SK-N-SH (cell line): ENCODE results near the gene LCOR. TPM values are rescaled to one million over a fixed set of nuclear protein-coding genes. Genes with fewer than 3 reads are reported as not detected.

Experiments
- CTCF ChIA-PET: fragments of 300-600, 350-600 bp; formaldehyde crosslinking; extraction: SDS; loops from one replicate; lab custom pipeline; 2021; lab: Yijun Ruan, JAX
- POLR2A ChIA-PET: fragments of 350-600 bp; sonication (Branson Sonifier 250); formaldehyde crosslinking; extraction: SDS; loops from one replicate; lab custom pipeline; 2020; ENCODE audit warnings: antibody characterized with exemption, inconsistent platforms; lab: Yijun Ruan, JAX
- DNase-seq: peaks from one replicate; pipeline ENCODE4 v3.0.0; 2012
- H2AFZ ChIP-seq: fragments of 200-600 bp; sonication (generic); 2 replicates; pipeline ENCODE4 v1.8.1; 2016; ENCODE audit warnings: antibody characterized with exemption, mild to moderate bottlenecking, low read depth
- H3F3A ChIP-seq: fragments of 200-600 bp; sonication (generic); replicated peaks from 2 replicates; pipeline ENCODE3; 2016; ENCODE audit warnings: antibody characterized with exemption, mild to moderate bottlenecking; ENCODE audit not compliant: insufficient read depth
- H3K27ac ChIP-seq, 2 experiments: fragments of 200-500 bp in 1 of 2; fragments of 200-600 bp in 1 of 2; sonication (Bioruptor generic) in 1 of 2; sonication (generic), shearing (Covaris generic) in 1 of 2; 2 replicates each; pipeline versions ENCODE4 v1.5.1 to v1.6.1; 2014 to 2016; ENCODE audit warnings: low read depth in 2 of 2, inconsistent platforms in 1 of 2, low read length in 1 of 2, mild to moderate bottlenecking in 1 of 2, mixed read lengths in 1 of 2
- H3K27me3 ChIP-seq: fragments of 200-600 bp; sonication (generic), shearing (Covaris generic); 2 replicates; pipeline ENCODE4 v1.6.1; 2016; ENCODE audit warnings: mixed run types; ENCODE audit not compliant: insufficient read depth
- H3K36me3 ChIP-seq, 2 experiments: fragments of 200-500 bp in 1 of 2; fragments of 200-600 bp in 1 of 2; sonication (Bioruptor generic) in 1 of 2; sonication (generic) in 1 of 2; replicated peaks in 1 of 2; 2 replicates each; pipeline versions ENCODE3 to v1.5.1; 2014 to 2016; ENCODE audit warnings: low read length in 1 of 2, mild to moderate bottlenecking in 1 of 2; ENCODE audit not compliant: insufficient read depth in 2 of 2, control insufficient read depth in 1 of 2
- H3K4me1 ChIP-seq, 2 experiments: fragments of 200-500 bp in 1 of 2; fragments of 200-600 bp in 1 of 2; sonication (Bioruptor generic) in 1 of 2; sonication (generic), shearing (Covaris generic) in 1 of 2; 2 replicates each; pipeline versions ENCODE4 v1.5.1 to v1.6.1; 2014 to 2016; ENCODE audit warnings: low read depth in 1 of 2, low read length in 1 of 2, mixed run types in 1 of 2; ENCODE audit not compliant: insufficient read depth in 2 of 2, control insufficient read depth in 1 of 2
- H3K4me2 ChIP-seq: fragments of 200-600 bp; sonication (generic), shearing (Covaris generic); 2 replicates; pipeline ENCODE4 v1.6.1; 2017; ENCODE audit warnings: mixed run types
- H3K4me3 ChIP-seq, 2 experiments: fragments of 200-500 bp in 1 of 2; fragments of 200-600 bp in 1 of 2; sonication (Bioruptor generic) in 1 of 2; sonication (generic), shearing (Covaris generic) in 1 of 2; 2 replicates each; pipeline versions ENCODE4 v1.5.1 to v1.8.1; 2014 to 2016; ENCODE audit warnings: low read depth in 2 of 2, inconsistent platforms in 1 of 2, low read length in 1 of 2, mild to moderate bottlenecking in 1 of 2, mixed read lengths in 1 of 2, moderate library complexity in 1 of 2
- H3K79me2 ChIP-seq: fragments of 200-600 bp; sonication (generic); 2 replicates; pipeline ENCODE4 v1.8.1; 2017; ENCODE audit warnings: mild to moderate bottlenecking; ENCODE audit not compliant: insufficient read depth
- H3K9ac ChIP-seq: fragments of 200-600 bp; sonication (generic); 2 replicates; pipeline ENCODE4 v1.6.1; 2017; ENCODE audit warnings: mixed run types
- H3K9me2 ChIP-seq: fragments of 200-600 bp; sonication (generic); 2 replicates; pipeline ENCODE4 v1.6.1; 2017; ENCODE audit warnings: mixed run types
- H3K9me3 ChIP-seq: fragments of 200-600 bp; sonication (generic); 2 replicates; pipeline ENCODE4 v1.6.1; 2017; ENCODE audit warnings: mixed run types, mild to moderate bottlenecking, moderate library complexity
- H4K20me1 ChIP-seq: fragments of 200-600 bp; sonication (generic); 2 replicates; pipeline ENCODE4 v1.6.1; 2017; ENCODE audit warnings: mild to moderate bottlenecking, mixed run types; ENCODE audit not compliant: insufficient read depth
- CTCF ChIP-seq: fragments of 200-600 bp; sonication (generic); IDR thresholded peaks from 2 replicates; pipeline ENCODE4 v1.6.1; 2017; ENCODE audit warnings: antibody characterized with exemption, mild to moderate bottlenecking, moderate library complexity
- EP300 ChIP-seq, 2 experiments: IDR thresholded peaks; 2 replicates each; pipeline versions ENCODE4 v1.4.0 to v1.6.1; 2012; ENCODE audit warnings: borderline replicate concordance in 1 of 2, low read depth in 1 of 2, low read length in 1 of 2
- FOSL2 ChIP-seq: IDR thresholded peaks from 2 replicates; pipeline ENCODE4 v1.4.0; 2012; ENCODE audit warnings: low read depth, mild to moderate bottlenecking, moderate library complexity, borderline replicate concordance
- FOXM1 ChIP-seq: IDR thresholded peaks from 2 replicates; pipeline ENCODE4 v1.4.0; 2012; ENCODE audit warnings: low read depth, mild to moderate bottlenecking
- GATA2 ChIP-seq: sonication (generic); formaldehyde crosslinking; IDR thresholded peaks from 2 replicates; pipeline ENCODE4 v1.5.0; 2020; ENCODE audit warnings: mild to moderate bottlenecking, missing genetic modification reagents
- MXI1 ChIP-seq: IDR thresholded peaks from 2 replicates; pipeline ENCODE4 v1.6.1; 2012; ENCODE audit warnings: mild to moderate bottlenecking, low read depth, low read length, improper control_type of control experiment
- POLR2AphosphoS5 ChIP-seq: IDR thresholded peaks from 2 replicates; pipeline ENCODE4 v1.6.1; 2012; ENCODE audit warnings: low read depth, low read length
- REST ChIP-seq: IDR thresholded peaks from 2 replicates; pipeline ENCODE4 v1.6.1; 2012; ENCODE audit warnings: mild to moderate bottlenecking, low read depth, low read length, moderate library complexity
- RFX5 ChIP-seq: IDR thresholded peaks from 2 replicates; pipeline ENCODE4 v1.6.1; 2012; ENCODE audit warnings: mild to moderate bottlenecking, improper control_type of control experiment, low read length
- RXRA ChIP-seq: IDR thresholded peaks from 2 replicates; pipeline ENCODE4 v1.4.0; 2012; ENCODE audit warnings: low read depth, mild to moderate bottlenecking, borderline replicate concordance
- SIN3A ChIP-seq: IDR thresholded peaks from 2 replicates; pipeline ENCODE4 v1.6.1; 2012; ENCODE audit warnings: low read depth, mild to moderate bottlenecking, low read length, moderate library complexity, borderline replicate concordance
- SMC3 ChIP-seq: IDR thresholded peaks from 2 replicates; pipeline ENCODE4 v1.6.1; 2012; ENCODE audit warnings: low read depth, low read length, improper control_type of control experiment
- TAF1 ChIP-seq: IDR thresholded peaks from 2 replicates; pipeline ENCODE4 v1.6.1; 2012; ENCODE audit warnings: low read depth, mild to moderate bottlenecking, low read length, moderate library complexity, borderline replicate concordance
- TCF12 ChIP-seq: IDR thresholded peaks from 2 replicates; pipeline ENCODE4 v1.4.0; 2012
- TEAD4 ChIP-seq: IDR thresholded peaks from 2 replicates; pipeline ENCODE4 v1.4.0; 2012; ENCODE audit warnings: mild to moderate bottlenecking, borderline replicate concordance; ENCODE audit not compliant: insufficient read depth
- YY1 ChIP-seq: IDR thresholded peaks from 2 replicates; pipeline ENCODE4 v1.4.0; 2012; ENCODE audit warnings: low read depth, mild to moderate bottlenecking
- WGBS: methylation state at CpG from one replicate; pipeline ENCODE4 v1.1.6; 2017; ENCODE audit warnings: low lambda C conversion rate; 5-methylcytosine and 5-hydroxymethylcytosine counted together
- polyA plus RNA-seq, 3 experiments: library from polyadenylated mRNA; depleted of rRNA; stranded (reverse); fragments of >200 nt; gene quantifications; 2 replicates each; pipeline ENCODE4 v1.2.3, GENCODE V29; 2012
- TF ChIP-seq, protein P1 (sequence below): IDR thresholded peaks from 2 replicates; pipeline ENCODE4 v1.4.0; 2012; ENCODE audit warnings: low read depth, borderline replicate concordance
- TF ChIP-seq, protein P2 (sequence below): IDR thresholded peaks from 2 replicates; pipeline ENCODE4 v1.4.0; 2012; ENCODE audit warnings: low read depth, borderline replicate concordance
- TF ChIP-seq, protein P3 (sequence below): fragments of 150-350 bp; IDR thresholded peaks from 2 replicates; pipeline ENCODE4 v1.6.1; 2016; ENCODE audit warnings: mild to moderate bottlenecking, low read depth, low read length
- TF ChIP-seq, protein P4 (sequence below): fragments of 150-350 bp; IDR thresholded peaks from 2 replicates; pipeline ENCODE4 v1.6.1; 2017; ENCODE audit warnings: antibody characterized with exemption, low read length, low read depth, borderline replicate concordance

Gene LCOR
- polyA plus RNA-seq, 1 of the 3 experiments (the other 2 are of a cell fraction) = 1.9 TPM

DNA sequence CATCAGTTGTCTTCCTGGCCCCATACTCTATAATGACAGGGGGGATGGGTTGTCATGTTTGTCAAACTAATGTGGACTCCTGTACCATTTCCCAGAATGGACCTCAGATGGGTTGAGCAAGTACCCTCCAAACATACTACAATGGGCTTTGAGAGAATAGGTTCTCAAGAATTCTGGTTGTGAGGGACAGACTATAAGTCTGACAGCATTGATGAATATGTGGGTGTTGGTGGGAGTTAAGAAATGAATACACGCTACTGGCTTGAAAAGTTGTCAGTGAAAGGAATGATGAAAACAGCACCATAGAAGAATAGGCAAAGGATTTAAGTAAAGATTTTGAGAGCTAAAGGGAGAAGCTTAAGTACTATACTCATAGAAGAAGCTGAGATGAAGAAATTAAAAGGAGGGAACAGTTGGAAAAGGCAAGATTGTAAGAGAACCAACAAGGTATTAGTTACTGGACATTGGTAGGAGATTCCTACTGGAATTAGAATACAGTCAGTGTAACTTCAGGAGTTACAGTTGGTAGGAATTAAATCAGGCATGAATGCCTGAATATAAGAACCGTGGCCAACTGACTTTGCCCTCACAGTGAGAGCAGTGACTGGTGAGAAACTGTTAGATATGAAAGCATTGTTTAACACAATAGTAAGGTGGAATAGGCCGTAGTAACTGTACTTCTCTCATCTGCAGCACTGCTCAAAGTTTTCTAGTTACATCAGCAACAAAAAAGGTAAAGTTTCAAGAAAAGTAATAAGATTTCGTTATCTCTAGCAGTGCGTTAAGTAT is 86.3 kb downstream of the LCOR start:
- no peak overlapping the region for H3K9ac ChIP-seq
- H3K9me3 ChIP-seq = no peaks in the 10 kb centered on the region
- 97% methylated on average over 5 of the region's 5 CpGs for WGBS
- peaks cover 4% of the 10 kb centered on the region for H4K20me1 ChIP-seq
- H3K27me3 ChIP-seq = no peaks in the 10 kb centered on the region
- no peak overlapping the region for H2AFZ ChIP-seq
- CTCF ChIA-PET = interaction anchor here (1.5 to 2.0 kb wide), 2 partner anchors 15 to 107 kb away, joined by 3 to 4 read pairs; no protein-coding TSS in a partner anchor
- H3K4me2 ChIP-seq = no peak overlapping the region
- peaks cover 0 to 3% of the 10 kb centered on the region in 2 experiments; a peak in 1 of 4 replicates for H3K4me1 ChIP-seq
- peaks cover 17% of the 10 kb centered on the region for H3F3A ChIP-seq
- H3K4me3 ChIP-seq = no peak overlapping the region
- no peak for DNase-seq
- TF ChIP-seq, protein P1, sequence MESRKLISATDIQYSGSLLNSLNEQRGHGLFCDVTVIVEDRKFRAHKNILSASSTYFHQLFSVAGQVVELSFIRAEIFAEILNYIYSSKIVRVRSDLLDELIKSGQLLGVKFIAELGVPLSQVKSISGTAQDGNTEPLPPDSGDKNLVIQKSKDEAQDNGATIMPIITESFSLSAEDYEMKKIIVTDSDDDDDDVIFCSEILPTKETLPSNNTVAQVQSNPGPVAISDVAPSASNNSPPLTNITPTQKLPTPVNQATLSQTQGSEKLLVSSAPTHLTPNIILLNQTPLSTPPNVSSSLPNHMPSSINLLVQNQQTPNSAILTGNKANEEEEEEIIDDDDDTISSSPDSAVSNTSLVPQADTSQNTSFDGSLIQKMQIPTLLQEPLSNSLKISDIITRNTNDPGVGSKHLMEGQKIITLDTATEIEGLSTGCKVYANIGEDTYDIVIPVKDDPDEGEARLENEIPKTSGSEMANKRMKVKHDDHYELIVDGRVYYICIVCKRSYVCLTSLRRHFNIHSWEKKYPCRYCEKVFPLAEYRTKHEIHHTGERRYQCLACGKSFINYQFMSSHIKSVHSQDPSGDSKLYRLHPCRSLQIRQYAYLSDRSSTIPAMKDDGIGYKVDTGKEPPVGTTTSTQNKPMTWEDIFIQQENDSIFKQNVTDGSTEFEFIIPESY = no peak
- TF ChIP-seq CTCF = no peak
- TF ChIP-seq GATA2 (CRISPR knock-in tag) = no peak
- TF ChIP-seq RFX5 = no peak
- no peak for TF ChIP-seq TEAD4
- TF ChIP-seq REST = no peak
- TF ChIP-seq, protein P2, sequence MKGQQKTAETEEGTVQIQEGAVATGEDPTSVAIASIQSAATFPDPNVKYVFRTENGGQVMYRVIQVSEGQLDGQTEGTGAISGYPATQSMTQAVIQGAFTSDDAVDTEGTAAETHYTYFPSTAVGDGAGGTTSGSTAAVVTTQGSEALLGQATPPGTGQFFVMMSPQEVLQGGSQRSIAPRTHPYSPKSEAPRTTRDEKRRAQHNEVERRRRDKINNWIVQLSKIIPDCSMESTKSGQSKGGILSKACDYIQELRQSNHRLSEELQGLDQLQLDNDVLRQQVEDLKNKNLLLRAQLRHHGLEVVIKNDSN = no peak
- no peak for TF ChIP-seq TCF12
- no peak for TF ChIP-seq EP300 (IDR thresholded peaks at IDR 0.05; ENCODE audit: borderline replicate concordance in 1 of 2, low read depth in 1 of 2, low read length in 1 of 2)
- TF ChIP-seq TAF1 = no peak
- TF ChIP-seq SIN3A = no peak
- TF ChIP-seq, protein P3, sequence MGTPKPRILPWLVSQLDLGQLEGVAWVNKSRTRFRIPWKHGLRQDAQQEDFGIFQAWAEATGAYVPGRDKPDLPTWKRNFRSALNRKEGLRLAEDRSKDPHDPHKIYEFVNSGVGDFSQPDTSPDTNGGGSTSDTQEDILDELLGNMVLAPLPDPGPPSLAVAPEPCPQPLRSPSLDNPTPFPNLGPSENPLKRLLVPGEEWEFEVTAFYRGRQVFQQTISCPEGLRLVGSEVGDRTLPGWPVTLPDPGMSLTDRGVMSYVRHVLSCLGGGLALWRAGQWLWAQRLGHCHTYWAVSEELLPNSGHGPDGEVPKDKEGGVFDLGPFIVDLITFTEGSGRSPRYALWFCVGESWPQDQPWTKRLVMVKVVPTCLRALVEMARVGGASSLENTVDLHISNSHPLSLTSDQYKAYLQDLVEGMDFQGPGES = no peak
- no peak for TF ChIP-seq SMC3
- TF ChIP-seq MXI1 = no peak
- no peak for TF ChIP-seq RXRA
- TF ChIP-seq FOSL2 = no peak
- no peak for TF ChIP-seq POLR2AphosphoS5
- TF ChIP-seq FOXM1 = no peak
- no peak for TF ChIP-seq YY1
- TF ChIP-seq, protein P4, sequence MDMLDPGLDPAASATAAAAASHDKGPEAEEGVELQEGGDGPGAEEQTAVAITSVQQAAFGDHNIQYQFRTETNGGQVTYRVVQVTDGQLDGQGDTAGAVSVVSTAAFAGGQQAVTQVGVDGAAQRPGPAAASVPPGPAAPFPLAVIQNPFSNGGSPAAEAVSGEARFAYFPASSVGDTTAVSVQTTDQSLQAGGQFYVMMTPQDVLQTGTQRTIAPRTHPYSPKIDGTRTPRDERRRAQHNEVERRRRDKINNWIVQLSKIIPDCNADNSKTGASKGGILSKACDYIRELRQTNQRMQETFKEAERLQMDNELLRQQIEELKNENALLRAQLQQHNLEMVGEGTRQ = no peak
- H3K9me2 ChIP-seq = no peaks in the 10 kb centered on the region
- POLR2A ChIA-PET = no interaction called here
- peaks cover 0 to 31% of the 10 kb centered on the region in 2 experiments for H3K36me3 ChIP-seq
- H3K27ac ChIP-seq = no peak overlapping the region
- peaks cover 55% of the 10 kb centered on the region for H3K79me2 ChIP-seq
